A204.1 (cell line): Measurements from ENCODE around the gene PGPEP1.
"Not testable (repeated sequence)": the region's sequence is repeated elsewhere in the genome, so short reads cannot be mapped to it uniquely, and the experiment has no call there.

Experiments used
- FAIRE-seq: peaks from 2 replicates; lab custom pipeline; 2012; peaks lifted over from hg19 to GRCh38; lab: Jason Lieb, UNC

Gene PGPEP1

DNA sequence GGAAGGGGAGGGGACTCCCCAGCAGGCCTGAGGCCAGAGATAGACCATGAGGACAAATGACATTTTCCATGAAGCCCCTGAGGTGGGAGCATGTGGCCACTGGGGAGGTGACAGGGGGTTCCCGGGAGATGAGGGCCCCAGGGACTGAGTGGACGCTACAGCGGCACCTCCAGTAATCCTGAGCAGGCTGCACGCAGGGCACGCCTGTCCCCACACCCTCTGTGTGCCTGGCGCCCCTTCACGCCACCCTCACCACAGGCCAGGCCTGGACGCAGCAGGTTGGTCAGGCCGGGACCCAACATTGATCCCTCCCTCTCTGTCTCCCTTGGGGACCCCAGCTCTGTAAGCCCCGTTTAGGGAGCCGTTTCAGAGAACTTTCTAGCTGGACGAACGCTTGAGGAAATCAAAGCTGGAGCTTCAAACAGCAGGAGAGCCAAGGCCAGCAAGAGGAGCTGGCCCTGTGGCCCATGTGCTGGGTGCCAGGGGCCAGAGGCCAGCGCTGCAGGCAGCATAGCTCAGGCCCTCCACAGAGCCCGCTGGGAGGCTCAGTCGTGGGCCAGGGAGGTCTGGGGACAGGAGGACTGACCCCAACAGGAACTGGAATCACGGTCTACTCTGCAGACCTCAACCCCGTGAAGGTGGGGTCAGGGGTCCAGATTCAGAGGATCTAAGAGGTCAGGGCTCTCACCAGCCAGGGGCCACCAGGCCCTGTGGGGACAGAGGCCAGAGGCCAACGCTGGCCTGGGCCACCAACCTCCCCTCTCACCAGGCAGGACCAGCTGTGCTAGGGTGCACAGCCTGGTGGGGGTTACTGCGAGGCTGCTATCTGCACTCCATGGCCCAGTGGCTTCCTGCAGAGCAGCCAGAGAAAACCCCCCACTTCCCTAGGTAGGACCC is 32.1 kb upstream of the PGPEP1 start:
- no peak for FAIRE-seq

GRCh38 chr19:18308948-18309325 is 31.5 kb upstream of the PGPEP1 start:
- FAIRE-seq: no peak

- FAIRE-seq: no peak
Measured at GRCh38 chr19:18309525-18310064, 30.8 kb upstream of the PGPEP1 start.

DNA sequence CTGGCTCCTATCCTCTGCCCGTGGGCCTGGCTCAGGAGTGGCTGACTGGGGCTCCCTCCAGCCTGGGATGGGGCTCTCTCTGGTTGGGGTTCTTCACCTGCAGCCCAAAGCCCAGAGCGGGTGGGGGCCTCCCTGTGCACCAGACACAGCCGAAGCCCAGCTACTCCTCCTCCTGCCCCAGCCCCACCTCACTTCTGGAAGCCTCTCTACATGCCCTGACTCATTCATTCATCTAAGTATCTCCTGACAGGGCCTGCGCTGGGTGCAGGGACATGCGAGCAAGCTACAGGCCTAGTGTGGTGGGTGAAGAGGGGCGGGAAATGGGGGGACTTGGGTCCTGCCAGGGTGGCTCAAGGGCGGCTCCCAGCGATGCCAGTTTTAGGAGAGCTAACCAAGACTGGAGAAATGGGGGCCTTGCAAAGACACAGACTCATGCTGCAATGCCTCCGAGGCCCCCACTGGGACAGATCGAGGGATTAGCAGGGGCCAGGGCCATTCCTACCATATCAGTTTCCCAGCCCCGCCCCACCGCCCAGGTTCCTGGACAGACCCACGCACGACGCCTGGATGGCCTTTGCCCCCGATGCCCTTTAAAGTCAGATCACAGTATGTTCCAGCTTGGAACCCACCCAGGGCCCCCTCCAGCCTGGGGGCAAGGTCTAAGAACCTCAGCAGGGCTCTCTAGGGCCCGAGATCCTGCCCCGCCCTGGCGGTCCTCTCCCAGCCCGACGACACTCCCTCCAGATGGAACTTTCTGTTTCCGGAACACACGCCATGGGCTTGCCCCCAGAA is 30.1 kb upstream of the PGPEP1 start:
- no peak for FAIRE-seq

- no peak for FAIRE-seq
Measured at GRCh38 chr19:18310966-18311365, 29.4 kb upstream of the PGPEP1 start.

DNA sequence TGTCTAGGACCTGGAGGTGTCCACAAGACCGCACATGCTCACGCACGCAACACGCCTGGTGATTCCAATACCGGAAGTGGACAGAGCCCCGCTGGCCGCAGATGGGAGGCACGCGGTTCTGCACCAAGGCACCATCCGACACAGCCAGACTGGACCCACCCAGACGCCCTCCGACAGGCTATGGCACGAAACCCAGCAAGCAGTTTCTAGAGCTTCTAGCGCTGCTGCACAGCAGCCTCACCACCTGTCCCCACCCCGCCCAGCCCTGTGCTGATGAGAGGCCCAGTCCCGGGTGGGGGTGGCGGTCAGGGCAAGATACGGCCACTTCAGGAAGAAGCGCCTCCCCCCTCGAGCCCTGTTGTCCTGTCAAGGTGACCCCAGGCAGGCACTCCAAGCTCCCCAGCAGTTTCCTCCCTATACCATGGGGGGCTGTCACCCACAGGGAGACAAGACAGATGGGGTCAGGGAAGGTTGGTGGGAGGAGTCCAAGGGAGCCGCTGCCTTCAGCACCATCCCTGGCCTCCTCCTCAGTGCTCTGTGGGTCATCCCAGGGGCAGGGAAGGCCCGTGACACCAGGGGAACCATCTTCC is 28.8 kb upstream of the PGPEP1 start:
- no peak for FAIRE-seq

- FAIRE-seq: no peak
Measured at GRCh38 chr19:18312092-18312534, 28.3 kb upstream of the PGPEP1 start.

DNA sequence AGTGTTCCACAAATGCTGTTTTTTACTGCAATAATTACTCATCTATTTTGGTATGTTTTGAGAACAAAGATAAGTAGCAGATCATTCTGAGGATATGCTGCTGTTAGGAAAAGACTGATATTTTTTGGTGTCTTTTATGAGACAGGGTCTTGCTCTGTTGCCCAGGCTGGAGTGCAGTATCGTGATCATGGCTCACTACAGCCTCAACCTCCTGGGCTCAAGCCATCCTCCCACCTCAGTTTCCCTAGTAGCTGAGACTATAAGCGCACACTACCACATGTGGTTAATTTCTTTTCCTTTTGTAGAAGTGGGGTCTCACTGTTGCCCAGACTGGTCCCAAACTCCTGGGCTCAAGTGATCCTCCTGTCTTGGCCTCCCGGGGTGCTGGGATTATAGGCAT is 27.0 kb upstream of the PGPEP1 start:
- FAIRE-seq: no peak

- FAIRE-seq: no peak
Measured at GRCh38 chr19:18317961-18318800, 22.2 kb upstream of the PGPEP1 start.

DNA sequence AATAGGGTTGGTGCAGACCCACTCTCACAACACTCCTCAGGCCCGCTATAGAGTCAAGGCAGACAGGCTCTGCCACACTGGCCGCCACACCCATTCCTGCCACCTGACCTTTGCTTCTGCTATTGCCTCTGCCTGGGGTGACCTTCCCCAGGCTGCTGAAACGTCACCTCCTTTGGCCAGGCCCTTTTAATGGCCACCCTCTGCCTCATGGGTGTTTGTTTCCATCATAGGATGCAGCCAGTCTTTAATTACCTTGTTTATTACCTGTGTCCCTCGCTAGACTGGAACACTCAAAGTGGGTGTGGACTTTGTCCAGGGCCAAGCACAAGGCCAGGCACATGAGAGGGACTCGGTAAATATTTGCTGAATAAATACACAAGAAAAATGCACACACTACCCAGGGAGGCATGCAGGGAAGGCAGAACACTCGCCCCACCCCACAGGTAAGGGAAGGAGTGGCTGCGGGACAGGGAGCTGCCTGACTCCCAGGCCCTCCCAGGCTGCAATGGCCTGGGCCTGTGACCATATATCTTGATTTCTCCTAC is 20.7 kb upstream of the PGPEP1 start:
- FAIRE-seq: no peak

DNA sequence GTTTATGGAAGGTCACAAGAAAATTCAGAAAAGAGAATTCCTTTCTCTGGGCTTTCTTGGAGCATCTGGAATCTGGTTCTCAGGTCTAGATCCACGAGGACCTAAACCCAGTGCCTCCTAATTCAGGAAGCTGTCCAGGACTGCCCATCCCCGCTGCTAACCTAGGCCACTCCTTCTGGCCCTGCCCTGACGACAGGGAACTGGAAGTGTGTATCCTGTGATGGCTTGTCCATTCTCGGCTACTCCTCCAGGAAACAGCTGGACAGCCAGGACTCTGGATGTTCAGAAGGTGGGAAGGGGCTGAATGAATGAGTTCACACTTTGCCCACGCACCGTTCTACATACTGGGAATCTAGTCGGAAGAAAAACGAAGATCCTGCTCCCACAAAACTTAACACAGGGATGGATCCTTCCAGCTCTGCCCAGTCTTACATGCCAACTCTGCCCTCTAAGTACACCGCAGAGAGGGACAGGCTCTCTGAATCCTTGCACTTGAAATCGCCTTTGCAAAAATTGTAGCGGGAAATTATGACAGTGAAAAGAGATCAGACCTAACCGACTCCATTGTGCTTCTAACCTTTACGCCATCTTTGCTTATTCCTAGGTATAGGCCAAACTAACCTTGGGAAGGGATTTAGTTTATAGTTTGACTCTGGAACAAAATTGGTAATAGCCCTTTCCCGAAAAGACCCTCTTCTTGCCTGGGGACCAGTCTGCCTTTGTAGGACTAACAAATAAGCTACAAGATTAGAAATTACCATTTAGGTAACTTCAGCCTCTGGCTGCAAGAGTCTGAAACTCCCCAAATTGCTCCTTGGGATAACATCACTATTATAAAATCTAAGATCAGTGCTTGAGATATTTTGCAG is 19.3 kb upstream of the PGPEP1 start:
- FAIRE-seq: no peak

DNA sequence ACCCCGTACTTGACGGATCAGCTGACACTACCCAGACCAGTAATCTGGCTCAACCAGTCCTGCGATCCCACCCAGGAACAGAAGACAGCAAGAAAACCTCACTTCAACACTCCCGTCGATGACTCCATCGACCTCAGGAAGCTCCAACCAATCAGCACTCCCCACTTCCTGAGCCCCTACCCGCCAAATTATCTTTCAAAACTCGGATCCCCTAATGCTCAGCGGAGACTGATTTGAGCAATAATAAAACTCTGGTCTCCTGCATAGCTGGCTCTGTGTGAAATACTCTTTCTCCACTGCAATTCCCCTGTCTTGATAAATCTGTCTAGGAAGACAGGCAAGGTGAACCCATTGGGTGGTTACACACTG is 18.7 kb upstream of the PGPEP1 start:
- no peak for FAIRE-seq

DNA sequence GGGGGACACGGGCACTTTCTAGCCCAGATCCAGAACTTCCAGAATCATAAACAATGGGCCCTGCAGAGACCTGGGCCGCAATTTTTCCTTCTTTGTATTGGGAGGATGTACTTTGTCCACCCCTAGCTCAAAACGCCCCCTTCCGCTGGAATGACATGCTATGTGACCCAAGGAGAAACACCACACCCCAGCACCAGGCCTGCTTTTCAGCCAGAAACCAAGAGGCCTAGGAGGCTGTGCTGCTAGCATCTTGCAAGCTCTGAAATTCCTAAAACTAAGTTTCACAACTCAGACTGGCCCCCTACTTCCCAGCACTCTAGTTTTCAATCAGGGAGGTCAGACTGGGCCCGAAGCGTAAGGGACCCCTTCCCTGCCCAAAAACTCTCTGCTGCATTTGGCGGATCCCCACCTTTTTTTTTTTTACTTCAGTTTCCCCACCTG is 18.1 kb upstream of the PGPEP1 start:
- no peak for FAIRE-seq

- peak; percentile 59 for FAIRE-seq
Measured at GRCh38 chr19:18322759-18323460, 17.5 kb upstream of the PGPEP1 start, which contains the start of gene LSM4. LSM4 (minus strand) TSS chr19:18323076; CDS start chr19:18323020, 56 bp downstream.

GRCh38 chr19:18324373-18324731 is 16.0 kb upstream of the PGPEP1 start:
- FAIRE-seq: not testable (repeated sequence)

- no peak for FAIRE-seq
Measured at GRCh38 chr19:18326772-18327171, 13.6 kb upstream of the PGPEP1 start.

GRCh38 chr19:18328340-18329034 is 11.9 kb upstream of the PGPEP1 start:
- peak; percentile 99 for FAIRE-seq

- no peak for FAIRE-seq
Measured at GRCh38 chr19:18329035-18329376, 11.4 kb upstream of the PGPEP1 start.

GRCh38 chr19:18330868-18331267 is 9.5 kb upstream of the PGPEP1 start:
- FAIRE-seq: no peak
